Central memory CD8-positive, alpha-beta T cell (primary cell): ENCODE results near the gene BCL2.

Experiments used
- ATAC-seq: fragments of 150-1000 bp; cut with Tn5 transposase; replicated peaks from 2 replicates; pipeline ENCODE4 v1.10.0; 2022; ENCODE audit warnings: mild to moderate bottlenecking, moderate FRiP score, moderate number of reproducible peaks; ENCODE audit not compliant: poor library complexity, severe bottlenecking; ENCODE audit errors: extremely low read depth
- DNase-seq, 2 donors: peaks; one replicate each; pipeline ENCODE4 v3.0.0; 2021; ENCODE audit warnings: low spot score in 2 of 2
- H3K27ac Mint-ChIP-seq: one replicate; pipeline ENCODE4 v1.8.0; 2022; ENCODE audit warnings: low read depth, mild to moderate bottlenecking, moderate library complexity, mixed read lengths
- H3K27me3 Mint-ChIP-seq: one replicate; pipeline ENCODE4 v1.8.0; 2022; ENCODE audit warnings: mixed read lengths
- H3K36me3 Mint-ChIP-seq: one replicate; pipeline ENCODE4 v1.8.0; 2022; ENCODE audit warnings: mild to moderate bottlenecking, moderate library complexity, mixed read lengths; ENCODE audit not compliant: insufficient read depth
- H3K4me1 Mint-ChIP-seq: one replicate; pipeline ENCODE4 v1.8.0; 2022; ENCODE audit warnings: mixed read lengths
- H3K4me3 Mint-ChIP-seq: one replicate; pipeline ENCODE4 v1.8.0; 2022; ENCODE audit warnings: mild to moderate bottlenecking, moderate library complexity, mixed read lengths
- H3K9me3 Mint-ChIP-seq: one replicate; pipeline ENCODE4 v1.8.0; 2022; ENCODE audit warnings: mixed read lengths

Gene BCL2

GRCh38 chr18:63177919-63178821 lies 141.4 kb downstream of the BCL2 start:
- ATAC-seq (no peak), DNase-seq (no peak)
- Mint-ChIP-seq H3K27me3 (no peaks in the 10 kb centered on the region), H3K27ac (no peak overlapping the region), H3K36me3 (no peaks in the 10 kb centered on the region), H3K4me3 (no peak overlapping the region), H3K9me3 (no peaks in the 10 kb centered on the region), H3K4me1 (peaks cover 20% of the 10 kb centered on the region)

GRCh38 chr18:63177259-63177658 lies 142.3 kb downstream of the BCL2 start:
- ATAC-seq: no peak
- Mint-ChIP-seq H3K4me1 (peaks cover 11% of the 10 kb centered on the region), H3K4me3 (no peak overlapping the region), H3K9me3 (no peaks in the 10 kb centered on the region), H3K36me3 (no peaks in the 10 kb centered on the region), H3K27ac (no peak overlapping the region), H3K27me3 (no peaks in the 10 kb centered on the region)
- DNase-seq: no peak

GRCh38 chr18:63175264-63175663 lies 144.3 kb downstream of the BCL2 start:
- Mint-ChIP-seq H3K9me3 (no peaks in the 10 kb centered on the region), H3K4me3 (no peak overlapping the region), H3K27ac (no peak overlapping the region), H3K36me3 (no peaks in the 10 kb centered on the region), H3K27me3 (no peaks in the 10 kb centered on the region), H3K4me1 (peaks cover 17% of the 10 kb centered on the region)
- ATAC-seq (no peak), DNase-seq (no peak)

- no peaks in the 10 kb centered on the region for H3K27me3 Mint-ChIP-seq
- peaks cover 24% of the 10 kb centered on the region for H3K4me1 Mint-ChIP-seq
- no peak for DNase-seq
- no peaks in the 10 kb centered on the region for H3K9me3 Mint-ChIP-seq
- H3K4me3 Mint-ChIP-seq: no peak overlapping the region
- ATAC-seq: no peak
- H3K27ac Mint-ChIP-seq: no peak overlapping the region
- H3K36me3 Mint-ChIP-seq: peaks cover 2% of the 10 kb centered on the region
Measured at GRCh38 chr18:63173983-63174382, 145.6 kb downstream of the BCL2 start.

GRCh38 chr18:63169853-63170252 lies 149.7 kb downstream of the BCL2 start:
- Mint-ChIP-seq H3K36me3 (peaks cover 2% of the 10 kb centered on the region), H3K4me3 (no peak overlapping the region), H3K9me3 (no peaks in the 10 kb centered on the region), H3K4me1 (peaks cover 35% of the 10 kb centered on the region), H3K27me3 (no peaks in the 10 kb centered on the region), H3K27ac (peak overlapping the region; percentile 79)
- DNase-seq (no peak), ATAC-seq (no peak)

- Mint-ChIP-seq H3K4me1 (peaks cover 50% of the 10 kb centered on the region), H3K9me3 (no peaks in the 10 kb centered on the region), H3K36me3 (peaks cover 2% of the 10 kb centered on the region), H3K27me3 (no peaks in the 10 kb centered on the region), H3K27ac (no peak overlapping the region), H3K4me3 (no peak overlapping the region)
- ATAC-seq: no peak
- no peak for DNase-seq
Measured at GRCh38 chr18:63168287-63168686, 151.3 kb downstream of the BCL2 start.

DNA sequence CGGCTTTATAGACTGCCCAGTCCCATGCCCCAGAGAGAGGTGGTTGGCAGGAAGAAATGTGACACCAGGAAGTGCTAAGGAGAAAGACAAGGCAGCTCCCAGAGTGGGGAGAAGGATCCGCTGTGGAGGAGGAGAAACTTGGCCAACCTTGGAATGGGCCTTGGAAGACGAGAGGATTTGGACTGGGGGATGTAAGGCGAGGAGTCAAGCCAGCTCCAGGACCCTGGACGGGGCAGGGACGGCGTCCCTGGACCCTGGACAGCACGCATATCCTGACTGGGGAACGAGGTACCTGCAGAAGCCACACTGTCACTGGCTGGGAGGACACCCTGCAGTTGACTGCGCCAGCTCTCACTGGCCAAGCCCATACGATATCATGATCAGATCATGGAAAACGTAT lies 153.4 kb downstream of the BCL2 start:
- no peaks in the 10 kb centered on the region for H3K9me3 Mint-ChIP-seq
- no peak for DNase-seq
- H3K36me3 Mint-ChIP-seq: peaks cover 11% of the 10 kb centered on the region
- H3K4me3 Mint-ChIP-seq: no peak overlapping the region
- ATAC-seq: no peak
- no peaks in the 10 kb centered on the region for H3K27me3 Mint-ChIP-seq
- no peak overlapping the region for H3K27ac Mint-ChIP-seq
- peaks cover 63% of the 10 kb centered on the region for H3K4me1 Mint-ChIP-seq

GRCh38 chr18:63164396-63164795 lies 155.2 kb downstream of the BCL2 start:
- no peak for DNase-seq
- peaks cover 21% of the 10 kb centered on the region for H3K36me3 Mint-ChIP-seq
- no peaks in the 10 kb centered on the region for H3K27me3 Mint-ChIP-seq
- no peak overlapping the region for H3K4me3 Mint-ChIP-seq
- H3K4me1 Mint-ChIP-seq: peaks cover 76% of the 10 kb centered on the region
- no peak overlapping the region for H3K27ac Mint-ChIP-seq
- ATAC-seq: no peak
- H3K9me3 Mint-ChIP-seq: no peaks in the 10 kb centered on the region

- no peaks in the 10 kb centered on the region for H3K9me3 Mint-ChIP-seq
- ATAC-seq (no peak), DNase-seq (no peak)
- H3K4me1 Mint-ChIP-seq: peaks cover 88% of the 10 kb centered on the region
- H3K27ac Mint-ChIP-seq: peak overlapping the region; percentile 89
- peaks cover 19% of the 10 kb centered on the region for H3K36me3 Mint-ChIP-seq
- peak overlapping the region; percentile 76 for H3K4me3 Mint-ChIP-seq
- H3K27me3 Mint-ChIP-seq: no peaks in the 10 kb centered on the region
Measured at GRCh38 chr18:63162271-63163014, 157.1 kb downstream of the BCL2 start.

DNA sequence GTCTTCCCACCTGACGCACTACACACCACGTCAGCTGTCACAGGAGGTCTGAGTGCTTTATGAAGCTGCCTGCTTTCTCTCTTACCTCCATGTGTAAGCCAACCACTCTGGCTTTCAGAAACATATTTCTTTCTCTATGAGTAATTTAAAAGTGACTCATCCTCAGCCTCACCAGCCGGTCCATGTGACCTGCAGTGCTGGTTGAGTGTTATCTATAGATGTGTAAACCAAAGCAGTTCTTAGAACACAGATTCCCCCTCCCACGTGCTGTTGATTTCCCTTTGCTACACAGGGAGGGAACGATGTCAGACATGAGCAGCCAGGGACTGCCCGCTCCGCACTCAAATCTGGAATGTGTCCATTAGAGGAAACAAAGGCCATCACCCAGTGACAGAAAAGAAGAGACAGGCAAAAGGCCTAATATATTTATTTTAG lies 157.8 kb downstream of the BCL2 start:
- peaks cover 86% of the 10 kb centered on the region for H3K4me1 Mint-ChIP-seq
- peak overlapping the region; percentile 76 for H3K4me3 Mint-ChIP-seq
- peak; percentile 45 to 79 for DNase-seq
- ATAC-seq: peak; percentile 84
- H3K9me3 Mint-ChIP-seq: no peaks in the 10 kb centered on the region
- H3K36me3 Mint-ChIP-seq: peaks cover 19% of the 10 kb centered on the region
- H3K27ac Mint-ChIP-seq: peak overlapping the region; percentile 89
- no peaks in the 10 kb centered on the region for H3K27me3 Mint-ChIP-seq

- peak overlapping the region; percentile 76 for H3K4me3 Mint-ChIP-seq
- H3K27ac Mint-ChIP-seq: peak overlapping the region; percentile 89
- H3K36me3 Mint-ChIP-seq: peaks cover 23% of the 10 kb centered on the region
- peak in 1 of 2 donors; percentile 48 for DNase-seq
- H3K4me1 Mint-ChIP-seq: peaks cover 91% of the 10 kb centered on the region
- H3K27me3 Mint-ChIP-seq: no peaks in the 10 kb centered on the region
- peak; percentile 66 for ATAC-seq
- no peaks in the 10 kb centered on the region for H3K9me3 Mint-ChIP-seq
Measured at GRCh38 chr18:63161032-63161760, 158.4 kb downstream of the BCL2 start.

DNA sequence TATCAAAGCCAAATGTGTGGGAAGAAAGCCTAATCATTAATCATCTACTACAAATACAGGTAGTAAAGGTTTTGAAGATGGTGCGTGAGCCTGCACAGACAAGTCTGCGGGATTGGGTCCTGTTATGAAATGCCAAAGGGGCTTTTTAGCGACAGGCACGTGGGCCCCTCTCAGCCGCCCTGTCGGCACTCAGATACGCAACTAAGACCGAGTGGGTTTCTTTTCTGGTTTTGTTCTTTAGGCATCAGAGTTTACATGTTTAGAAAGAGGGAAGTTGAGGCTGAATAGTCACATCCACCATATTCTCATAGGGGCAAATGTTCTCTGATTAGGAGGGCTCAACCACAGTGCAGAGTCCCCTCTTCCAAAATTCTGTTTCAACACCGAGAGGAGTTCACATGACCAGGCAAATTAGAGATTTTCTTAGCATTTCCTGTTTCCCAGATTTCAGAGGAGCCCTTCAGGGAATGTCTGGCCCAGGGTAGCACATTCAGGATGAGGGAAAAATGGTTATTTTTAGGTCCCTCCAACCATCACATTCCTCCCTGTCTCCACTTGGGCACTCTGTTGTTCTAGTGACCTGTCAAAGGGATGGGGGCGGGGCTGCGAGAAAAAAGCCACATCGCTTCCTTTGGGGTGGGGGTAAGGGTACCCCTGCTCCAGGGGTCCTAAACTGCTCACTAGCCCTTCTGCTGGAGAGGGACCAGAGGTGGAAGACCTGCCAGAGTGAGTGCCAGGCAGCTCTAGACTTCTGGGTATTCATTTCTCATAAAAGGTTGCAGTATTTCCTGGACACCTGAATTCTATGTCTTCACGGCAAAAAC lies 159.2 kb downstream of the BCL2 start:
- ATAC-seq (no peak), DNase-seq (no peak)
- Mint-ChIP-seq H3K4me3 (peak overlapping the region; percentile 76), H3K9me3 (no peaks in the 10 kb centered on the region), H3K4me1 (peaks cover 91% of the 10 kb centered on the region), H3K27me3 (no peaks in the 10 kb centered on the region), H3K36me3 (peaks cover 25% of the 10 kb centered on the region), H3K27ac (peak overlapping the region; percentile 89)
